GM18526 (cell line): ENCODE results near the gene PEX3.
A peak's percentile ranks its signal among the peaks of the same experiment; 100 is the strongest.

Source experiments
- POLR2A ChIP-seq: IDR thresholded peaks from 3 replicates; pipeline ENCODE4 v1.6.1; 2011; ENCODE audit not compliant: insufficient read length; ENCODE audit errors: extremely low read depth

PEX3 gene

GRCh38 chr6:143450453-143451371 is at the start of gene PEX3, which contains the start of gene ADAT2:
TSS of gene PEX3 (plus strand) at chr6:143450805. CDS start at chr6:143451043, 238 bp downstream.
TSS of gene ADAT2 (minus strand) at chr6:143450695. CDS start at chr6:143450658, 37 bp downstream.
- TF ChIP-seq POLR2A, result peak; percentile 72

GRCh38 chr6:143401068-143401446 is 49.5 kb upstream of the PEX3 start:
- TF ChIP-seq POLR2A, result no peak

- no peak for TF ChIP-seq POLR2A
Observed at GRCh38 chr6:143401636-143402370, 48.8 kb upstream of the PEX3 start.

GRCh38 chr6:143402721-143403336 is 47.8 kb upstream of the PEX3 start:
- TF ChIP-seq POLR2A, result no peak

- TF ChIP-seq POLR2A, result no peak
Observed at GRCh38 chr6:143405373-143406154, 45.0 kb upstream of the PEX3 start.

GRCh38 chr6:143406673-143407072 is 43.9 kb upstream of the PEX3 start:
- TF ChIP-seq POLR2A, result no peak

GRCh38 chr6:143408151-143408786 is 42.3 kb upstream of the PEX3 start:
- TF ChIP-seq POLR2A, result no peak

GRCh38 chr6:143408787-143409162 is 41.8 kb upstream of the PEX3 start:
- no peak for TF ChIP-seq POLR2A

- TF ChIP-seq POLR2A, result no peak
Observed at GRCh38 chr6:143410859-143411270, 39.7 kb upstream of the PEX3 start.

GRCh38 chr6:143414769-143415168 is 35.8 kb upstream of the PEX3 start:
- TF ChIP-seq POLR2A, result no peak

GRCh38 chr6:143419526-143419925 is 31.1 kb upstream of the PEX3 start:
- TF ChIP-seq POLR2A, result no peak

- TF ChIP-seq POLR2A, result no peak
Observed at GRCh38 chr6:143426026-143426425, 24.6 kb upstream of the PEX3 start.

- no peak for TF ChIP-seq POLR2A
Observed at GRCh38 chr6:143427109-143427817, 23.3 kb upstream of the PEX3 start.

GRCh38 chr6:143429970-143430369 is 20.6 kb upstream of the PEX3 start:
- no peak for TF ChIP-seq POLR2A
